ENCODE results near the gene FAU. TPM values are rescaled to one million over a fixed set of nuclear protein-coding genes. Genes with fewer than 3 reads are reported as not detected.
A peak's percentile ranks its signal among the peaks of the same experiment; 100 is the strongest.

Gene FAU
- total and polyA plus RNA-seq, 9 of the 15 experiments (the other 6 are each of a cell fraction or from before 2014, with no cell fraction given) = 433 to 1,827 (median 942) TPM

DNA sequence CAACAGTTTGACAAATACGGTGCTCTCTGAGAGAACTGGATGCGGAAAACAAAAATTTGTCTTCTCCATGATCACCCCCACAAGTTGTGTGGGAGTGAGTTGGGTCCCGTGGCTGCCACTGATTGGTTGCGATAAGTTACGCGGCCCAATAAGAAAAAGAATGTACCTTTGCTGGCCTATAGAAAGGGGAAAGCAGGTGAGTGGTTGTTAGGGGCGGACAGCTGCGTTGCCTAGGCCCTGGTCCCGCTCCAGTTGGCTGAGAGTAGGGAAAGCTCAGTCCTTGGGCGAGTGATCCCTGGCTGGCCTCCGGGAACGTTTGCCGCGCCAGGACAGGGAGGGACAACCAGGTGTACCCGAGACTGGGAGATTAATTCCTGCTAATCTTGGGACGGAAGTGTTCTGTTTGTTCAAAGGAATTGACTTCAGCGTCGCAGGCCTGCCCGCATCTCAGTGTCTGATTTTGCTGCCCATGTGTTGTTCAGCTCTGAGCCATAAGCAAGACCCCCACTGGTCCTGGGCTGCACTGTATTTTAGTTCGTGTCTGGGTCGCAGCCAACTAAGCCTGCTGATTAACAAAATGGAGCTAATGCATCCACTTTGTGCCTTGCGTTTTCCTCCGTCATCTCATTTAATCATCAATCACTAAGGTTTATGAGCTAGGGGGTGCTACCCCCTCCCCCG, 13.2 kb upstream of the FAU start (continued):
- TF ChIP-seq, protein P1, sequence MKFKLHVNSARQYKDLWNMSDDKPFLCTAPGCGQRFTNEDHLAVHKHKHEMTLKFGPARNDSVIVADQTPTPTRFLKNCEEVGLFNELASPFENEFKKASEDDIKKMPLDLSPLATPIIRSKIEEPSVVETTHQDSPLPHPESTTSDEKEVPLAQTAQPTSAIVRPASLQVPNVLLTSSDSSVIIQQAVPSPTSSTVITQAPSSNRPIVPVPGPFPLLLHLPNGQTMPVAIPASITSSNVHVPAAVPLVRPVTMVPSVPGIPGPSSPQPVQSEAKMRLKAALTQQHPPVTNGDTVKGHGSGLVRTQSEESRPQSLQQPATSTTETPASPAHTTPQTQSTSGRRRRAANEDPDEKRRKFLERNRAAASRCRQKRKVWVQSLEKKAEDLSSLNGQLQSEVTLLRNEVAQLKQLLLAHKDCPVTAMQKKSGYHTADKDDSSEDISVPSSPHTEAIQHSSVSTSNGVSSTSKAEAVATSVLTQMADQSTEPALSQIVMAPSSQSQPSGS (CRISPR knock-in tag; IDR thresholded peaks at IDR 0.05) = no peak
- TF ChIP-seq MXI1 (IDR thresholded peaks at IDR 0.05; ENCODE audit: low read depth, low read length) (peak; percentile 94), SAFB (IDR thresholded peaks at IDR 0.05; ENCODE audit: borderline replicate concordance, low read depth, low read length) (no peak), RBFOX2 (IDR thresholded peaks at IDR 0.05; ENCODE audit: low read depth, low read length) (no peak), ZBTB7A (IDR thresholded peaks at IDR 0.05; ENCODE audit: borderline replicate concordance, control insufficient read depth, low read depth, low read length) (no peak), JUND (IDR thresholded peaks at IDR 0.05; ENCODE audit: borderline replicate concordance, low read depth, low read length) (no peak; the same call in 1 of the 2 replicates), JUND (tag; IDR thresholded peaks at IDR 0.05; ENCODE audit: borderline replicate concordance, low read depth, low read length) (no peak; the same call in 2 of the 3 replicates), HMG20A (CRISPR knock-in tag; conservative IDR thresholded peaks at IDR 0.05) (no peak), SIX5 (IDR thresholded peaks at IDR 0.05; ENCODE audit: borderline replicate concordance in 1 of 2, insufficient read depth in 1 of 2, low read depth in 1 of 2, low read length in 2 of 2) (no peak), BCL6 (CRISPR knock-in tag; IDR thresholded peaks at IDR 0.05) (no peak), MCM5 (IDR thresholded peaks at IDR 0.05; ENCODE audit: low read depth) (no peak), ZSCAN32 (CRISPR knock-in tag; IDR thresholded peaks at IDR 0.05) (no peak), PURB (CRISPR knock-in tag; IDR thresholded peaks at IDR 0.05; ENCODE audit: low read depth) (no peak), NONO (IDR thresholded peaks at IDR 0.05; ENCODE audit: low read depth in 2 of 2, low read length in 1 of 2) (no peak), FOS (IDR thresholded peaks at IDR 0.05; ENCODE audit: extremely low read depth, insufficient read length) (peak; percentile 90), CBX3 (IDR thresholded peaks at IDR 0.05; ENCODE audit: borderline replicate concordance in 1 of 2, low read length in 2 of 2) (no peak), FOXA1 (IDR thresholded peaks at IDR 0.05; ENCODE audit: borderline replicate concordance) (no peak), RFX7 (CRISPR knock-in tag; IDR thresholded peaks at IDR 0.05) (no peak), HDAC1 (IDR thresholded peaks at IDR 0.05) (peak in 1 of 2 experiments; percentile 6; a peak in 1 of 4 replicates), DMBX1 (CRISPR knock-in tag; IDR thresholded peaks at IDR 0.05; ENCODE audit: borderline replicate concordance) (no peak), TFAM (CRISPR knock-in tag; conservative IDR thresholded peaks at IDR 0.05) (no peak), MEIS2 (IDR thresholded peaks at IDR 0.05; ENCODE audit: partially characterized antibody) (peak; percentile 19), MBD2 (IDR thresholded peaks at IDR 0.05; ENCODE audit: borderline replicate concordance, low read depth) (peak; percentile 72)
- TF ChIP-seq, protein P2, sequence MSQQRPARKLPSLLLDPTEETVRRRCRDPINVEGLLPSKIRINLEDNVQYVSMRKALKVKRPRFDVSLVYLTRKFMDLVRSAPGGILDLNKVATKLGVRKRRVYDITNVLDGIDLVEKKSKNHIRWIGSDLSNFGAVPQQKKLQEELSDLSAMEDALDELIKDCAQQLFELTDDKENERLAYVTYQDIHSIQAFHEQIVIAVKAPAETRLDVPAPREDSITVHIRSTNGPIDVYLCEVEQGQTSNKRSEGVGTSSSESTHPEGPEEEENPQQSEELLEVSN (IDR thresholded peaks at IDR 0.05; ENCODE audit: borderline replicate concordance in 1 of 2, extremely low read depth in 1 of 2, insufficient read depth in 1 of 2, insufficient read length in 1 of 2, low read depth in 1 of 2, low read length in 1 of 2, poor library complexity in 1 of 2, severe bottlenecking in 1 of 2) = peak in 1 of 2 experiments; percentile 20
- TF ChIP-seq, protein P3, sequence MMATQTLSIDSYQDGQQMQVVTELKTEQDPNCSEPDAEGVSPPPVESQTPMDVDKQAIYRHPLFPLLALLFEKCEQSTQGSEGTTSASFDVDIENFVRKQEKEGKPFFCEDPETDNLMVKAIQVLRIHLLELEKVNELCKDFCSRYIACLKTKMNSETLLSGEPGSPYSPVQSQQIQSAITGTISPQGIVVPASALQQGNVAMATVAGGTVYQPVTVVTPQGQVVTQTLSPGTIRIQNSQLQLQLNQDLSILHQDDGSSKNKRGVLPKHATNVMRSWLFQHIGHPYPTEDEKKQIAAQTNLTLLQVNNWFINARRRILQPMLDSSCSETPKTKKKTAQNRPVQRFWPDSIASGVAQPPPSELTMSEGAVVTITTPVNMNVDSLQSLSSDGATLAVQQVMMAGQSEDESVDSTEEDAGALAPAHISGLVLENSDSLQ (IDR thresholded peaks at IDR 0.05) = peak; percentile 90
